Adipocyte (in vitro differentiated cells): ENCODE results near the gene ETAA1.
A peak's percentile ranks its signal among the peaks of the same experiment; 100 is the strongest.

ENCODE experiments used
- DNase-seq: peaks from one replicate; pipeline ENCODE4 v3.0.0-alpha.2; 2015; ENCODE audit warnings: low read depth
- H3K27me3 ChIP-seq: replicated peaks from 2 replicates; pipeline ENCODE4 v1.7.0; 2013; ENCODE audit warnings: mild to moderate bottlenecking, low read length, moderate library complexity; ENCODE audit not compliant: control insufficient read depth, insufficient read depth
- H3K36me3 ChIP-seq: 2 replicates; pipeline ENCODE4 v1.7.0; 2013; ENCODE audit warnings: low read length, mild to moderate bottlenecking, moderate library complexity; ENCODE audit not compliant: control insufficient read depth, insufficient read depth, severe bottlenecking
- H3K4me1 ChIP-seq: 2 replicates; pipeline ENCODE4 v1.7.0; 2013; ENCODE audit warnings: mild to moderate bottlenecking, low read length, moderate library complexity; ENCODE audit not compliant: control insufficient read depth, insufficient read depth
- H3K4me3 ChIP-seq: 2 replicates; pipeline ENCODE4 v1.7.0; 2013; ENCODE audit warnings: mild to moderate bottlenecking, low read length, moderate library complexity
- H3K9ac ChIP-seq: 2 replicates; pipeline ENCODE4 v1.7.0; 2013; ENCODE audit warnings: mild to moderate bottlenecking, low read length, moderate library complexity
- H3K9me3 ChIP-seq: 2 replicates; pipeline ENCODE4 v1.7.0; 2013; ENCODE audit warnings: mild to moderate bottlenecking, low read length, moderate library complexity; ENCODE audit not compliant: control insufficient read depth

The ETAA1 gene

GRCh38 chr2:67397143-67397986, at the start of gene ETAA1:
Gene ETAA1, plus strand, starts transcription at chr2:67397333. Its CDS starts 116 bp downstream, at chr2:67397449.
- Histone ChIP-seq H3K4me1 (peaks cover 57% of the 10 kb centered on the region), H3K27me3 (no peaks in the 10 kb centered on the region), H3K9ac (peak within 1 kb of the TSS; percentile 98), H3K9me3 (no peaks in the 10 kb centered on the region), H3K4me3 (peak within 1 kb of the TSS; percentile 94), H3K36me3 (peaks cover 4% of the 10 kb centered on the region)
- DNase-seq: peak; percentile 97

DNA sequence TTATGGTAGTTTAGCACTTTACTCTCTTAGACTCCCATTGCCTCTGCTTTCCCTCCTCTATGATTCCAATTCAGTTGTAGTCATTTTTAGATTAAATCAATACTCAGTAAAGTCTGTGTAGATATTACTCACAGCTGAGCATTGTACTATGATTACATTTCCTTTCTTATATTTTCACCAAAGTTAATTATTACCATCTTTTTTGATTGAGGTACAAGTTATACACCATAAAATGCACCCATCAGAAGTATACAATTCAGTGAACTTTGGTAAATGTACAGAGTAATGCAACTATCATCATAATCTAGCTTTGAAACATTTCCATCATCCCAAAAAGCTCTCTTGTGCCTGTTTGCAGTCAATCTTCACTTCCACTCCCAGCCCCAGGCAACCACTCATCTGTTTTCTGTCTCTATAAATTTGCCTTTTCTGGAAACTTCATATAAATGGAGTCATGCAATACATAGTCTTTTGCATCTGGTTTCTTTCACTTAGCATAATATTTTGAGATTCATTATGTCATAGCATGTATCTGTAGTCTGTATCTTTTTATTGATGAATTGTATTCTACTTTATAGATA, 30.2 kb upstream of the ETAA1 start:
- H3K36me3 ChIP-seq: no peaks in the 10 kb centered on the region
- DNase-seq: no peak
- no peak overlapping the region for H3K9ac ChIP-seq
- H3K9me3 ChIP-seq: no peaks in the 10 kb centered on the region
- no peaks in the 10 kb centered on the region for H3K4me1 ChIP-seq
- H3K4me3 ChIP-seq: no peak overlapping the region
- no peaks in the 10 kb centered on the region for H3K27me3 ChIP-seq

GRCh38 chr2:67374481-67374880, 22.7 kb upstream of the ETAA1 start:
- DNase-seq: no peak
- no peaks in the 10 kb centered on the region for H3K27me3 ChIP-seq
- H3K9ac ChIP-seq: no peak overlapping the region
- H3K4me1 ChIP-seq: no peaks in the 10 kb centered on the region
- peaks cover 5% of the 10 kb centered on the region for H3K9me3 ChIP-seq
- H3K4me3 ChIP-seq: peak overlapping the region; percentile 3
- H3K36me3 ChIP-seq: no peaks in the 10 kb centered on the region

- H3K9me3 ChIP-seq: peaks cover 5% of the 10 kb centered on the region
- DNase-seq: no peak
- H3K36me3 ChIP-seq: no peaks in the 10 kb centered on the region
- no peak overlapping the region for H3K4me3 ChIP-seq
- H3K4me1 ChIP-seq: no peaks in the 10 kb centered on the region
- no peaks in the 10 kb centered on the region for H3K27me3 ChIP-seq
- H3K9ac ChIP-seq: no peak overlapping the region
Measured at GRCh38 chr2:67374949-67375348, 22.2 kb upstream of the ETAA1 start.

GRCh38 chr2:67378555-67378954, 18.6 kb upstream of the ETAA1 start:
- Histone ChIP-seq H3K4me1 (no peaks in the 10 kb centered on the region), H3K36me3 (no peaks in the 10 kb centered on the region), H3K4me3 (no peak overlapping the region), H3K9me3 (peaks cover 5% of the 10 kb centered on the region), H3K27me3 (no peaks in the 10 kb centered on the region), H3K9ac (no peak overlapping the region)
- DNase-seq: no peak

DNA sequence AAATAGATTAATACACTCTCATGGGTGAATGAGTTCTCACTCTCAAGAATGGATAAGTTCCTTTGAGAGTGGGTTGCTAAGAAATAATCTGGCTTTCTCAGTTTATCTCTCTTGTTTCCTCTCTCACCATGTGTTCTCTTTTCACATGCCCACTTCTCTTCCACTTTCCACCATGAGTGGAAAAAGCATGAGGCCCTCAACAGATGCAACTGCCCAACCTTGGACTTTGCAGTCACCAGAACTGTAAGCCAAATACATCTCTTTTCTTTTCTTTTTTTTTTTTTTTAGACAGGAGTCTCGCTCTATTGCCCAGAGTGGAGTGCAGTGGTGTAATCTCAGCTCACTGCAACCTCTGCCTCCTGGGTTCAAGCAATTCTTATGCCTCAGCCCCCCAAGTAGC, 18.1 kb upstream of the ETAA1 start:
- H3K4me1 ChIP-seq: no peaks in the 10 kb centered on the region
- no peak overlapping the region for H3K9ac ChIP-seq
- H3K4me3 ChIP-seq: no peak overlapping the region
- DNase-seq: no peak
- H3K27me3 ChIP-seq: no peaks in the 10 kb centered on the region
- H3K9me3 ChIP-seq: peaks cover 5% of the 10 kb centered on the region
- H3K36me3 ChIP-seq: no peaks in the 10 kb centered on the region

GRCh38 chr2:67384123-67384822, 12.9 kb upstream of the ETAA1 start:
- no peak overlapping the region for H3K9ac ChIP-seq
- no peaks in the 10 kb centered on the region for H3K36me3 ChIP-seq
- H3K4me3 ChIP-seq: no peak overlapping the region
- H3K27me3 ChIP-seq: no peaks in the 10 kb centered on the region
- peaks cover 9% of the 10 kb centered on the region for H3K4me1 ChIP-seq
- H3K9me3 ChIP-seq: peaks cover 2% of the 10 kb centered on the region
- no peak for DNase-seq

- Histone ChIP-seq H3K4me3 (no peak overlapping the region), H3K27me3 (no peaks in the 10 kb centered on the region), H3K9me3 (no peaks in the 10 kb centered on the region), H3K4me1 (peaks cover 25% of the 10 kb centered on the region), H3K36me3 (no peaks in the 10 kb centered on the region), H3K9ac (peak overlapping the region; percentile 85)
- no peak for DNase-seq
Measured at GRCh38 chr2:67388680-67389079, 8.5 kb upstream of the ETAA1 start.

- DNase-seq: peak; percentile 76
- Histone ChIP-seq H3K27me3 (no peaks in the 10 kb centered on the region), H3K4me3 (peak overlapping the region; percentile 39), H3K9ac (peak overlapping the region; percentile 85), H3K9me3 (no peaks in the 10 kb centered on the region), H3K36me3 (no peaks in the 10 kb centered on the region), H3K4me1 (peaks cover 31% of the 10 kb centered on the region)
Measured at GRCh38 chr2:67389286-67389685, 7.8 kb upstream of the ETAA1 start.

GRCh38 chr2:67389788-67390187, 7.3 kb upstream of the ETAA1 start:
- H3K27me3 ChIP-seq: no peaks in the 10 kb centered on the region
- peak overlapping the region; percentile 85 for H3K9ac ChIP-seq
- no peaks in the 10 kb centered on the region for H3K9me3 ChIP-seq
- H3K36me3 ChIP-seq: no peaks in the 10 kb centered on the region
- H3K4me3 ChIP-seq: peak overlapping the region; percentile 39
- DNase-seq: no peak
- H3K4me1 ChIP-seq: peaks cover 36% of the 10 kb centered on the region

- Histone ChIP-seq H3K4me1 (peaks cover 44% of the 10 kb centered on the region), H3K27me3 (no peaks in the 10 kb centered on the region), H3K4me3 (no peak overlapping the region), H3K9me3 (no peaks in the 10 kb centered on the region), H3K9ac (no peak overlapping the region), H3K36me3 (no peaks in the 10 kb centered on the region)
- DNase-seq: peak; percentile 36
Measured at GRCh38 chr2:67393237-67393636, 3.9 kb upstream of the ETAA1 start.
